ENCODE measurements around the gene KEL. TPM values are rescaled to one million over a fixed set of nuclear protein-coding genes. Genes with fewer than 3 reads are reported as not detected.

Gene KEL
- total RNA-seq, 1 donor from 2014 or later = 1.6 TPM

GRCh38 chr7:142940966-142941535 is 21.1 kb downstream of the KEL start:
- ATAC-seq (no peak), DNase-seq (no peak)
- Histone ChIP-seq H3K4me1 (no peaks in the 10 kb centered on the region), H3K36me3 (no peaks in the 10 kb centered on the region), H3K4me3 (no peak overlapping the region), H3K9me3 (no peaks in the 10 kb centered on the region), H3K27ac (no peak overlapping the region), H3K27me3 (ENCODE audit: low read depth) (no peaks in the 10 kb centered on the region)
- intact Hi-C loops (cut with DNase I) = no loop called here
- no peak for TF ChIP-seq CTCF (IDR thresholded peaks at IDR 0.05)

- TF ChIP-seq CTCF (IDR thresholded peaks at IDR 0.05) = no peak
- no peak within 1 kb of the TSS for H3K4me3 ChIP-seq
- no peaks in the 10 kb centered on the region for H3K27me3 ChIP-seq (ENCODE audit: low read depth)
- intact Hi-C loops (cut with DNase I) = no loop called here
- no peaks in the 10 kb centered on the region for H3K36me3 ChIP-seq
- H3K9me3 ChIP-seq = no peaks in the 10 kb centered on the region
- H3K4me1 ChIP-seq = no peaks in the 10 kb centered on the region
- no peak for DNase-seq
- H3K27ac ChIP-seq = no peak within 1 kb of the TSS
- peak; percentile 10 to 13 for ATAC-seq
These were observed 22.8 kb downstream of the KEL start, which contains the start of gene LLCFC1 for GRCh38 chr7:142939226-142939910. Gene LLCFC1, plus strand, starts transcription at chr7:142939484. Its CDS starts 138 bp downstream, at chr7:142939622.

GRCh38 chr7:142938611-142939010 is 23.6 kb downstream of the KEL start:
- H3K27me3 ChIP-seq (ENCODE audit: low read depth) = no peaks in the 10 kb centered on the region
- ATAC-seq (no peak), DNase-seq (no peak)
- H3K4me3 ChIP-seq = no peak overlapping the region
- no peak overlapping the region for H3K27ac ChIP-seq
- no peak for TF ChIP-seq CTCF (IDR thresholded peaks at IDR 0.05)
- no peaks in the 10 kb centered on the region for H3K4me1 ChIP-seq
- intact Hi-C loops (cut with DNase I) = no loop called here
- H3K36me3 ChIP-seq = no peaks in the 10 kb centered on the region
- H3K9me3 ChIP-seq = no peaks in the 10 kb centered on the region

GRCh38 chr7:142935941-142936565 is 26.1 kb downstream of the KEL start:
- H3K4me3 ChIP-seq = no peak overlapping the region
- no peaks in the 10 kb centered on the region for H3K36me3 ChIP-seq
- intact Hi-C loops (cut with DNase I) = no loop called here
- no peaks in the 10 kb centered on the region for H3K4me1 ChIP-seq
- no peaks in the 10 kb centered on the region for H3K27me3 ChIP-seq (ENCODE audit: low read depth)
- TF ChIP-seq CTCF (IDR thresholded peaks at IDR 0.05) = no peak
- no peaks in the 10 kb centered on the region for H3K9me3 ChIP-seq
- ATAC-seq (no peak), DNase-seq (no peak)
- H3K27ac ChIP-seq = no peak overlapping the region

GRCh38 chr7:142934056-142934455 is 28.1 kb downstream of the KEL start:
- no peak for TF ChIP-seq CTCF (IDR thresholded peaks at IDR 0.05)
- no peaks in the 10 kb centered on the region for H3K36me3 ChIP-seq
- no peaks in the 10 kb centered on the region for H3K4me1 ChIP-seq
- no peak overlapping the region for H3K27ac ChIP-seq
- H3K27me3 ChIP-seq (ENCODE audit: low read depth) = no peaks in the 10 kb centered on the region
- ATAC-seq (no peak), DNase-seq (no peak)
- H3K9me3 ChIP-seq = no peaks in the 10 kb centered on the region
- intact Hi-C loops (cut with DNase I) = no loop called here
- no peak overlapping the region for H3K4me3 ChIP-seq
